ENCODE measurements around the gene EYA2.
A peak's percentile ranks its signal among the peaks of the same experiment; 100 is the strongest.

The EYA2 gene

DNA sequence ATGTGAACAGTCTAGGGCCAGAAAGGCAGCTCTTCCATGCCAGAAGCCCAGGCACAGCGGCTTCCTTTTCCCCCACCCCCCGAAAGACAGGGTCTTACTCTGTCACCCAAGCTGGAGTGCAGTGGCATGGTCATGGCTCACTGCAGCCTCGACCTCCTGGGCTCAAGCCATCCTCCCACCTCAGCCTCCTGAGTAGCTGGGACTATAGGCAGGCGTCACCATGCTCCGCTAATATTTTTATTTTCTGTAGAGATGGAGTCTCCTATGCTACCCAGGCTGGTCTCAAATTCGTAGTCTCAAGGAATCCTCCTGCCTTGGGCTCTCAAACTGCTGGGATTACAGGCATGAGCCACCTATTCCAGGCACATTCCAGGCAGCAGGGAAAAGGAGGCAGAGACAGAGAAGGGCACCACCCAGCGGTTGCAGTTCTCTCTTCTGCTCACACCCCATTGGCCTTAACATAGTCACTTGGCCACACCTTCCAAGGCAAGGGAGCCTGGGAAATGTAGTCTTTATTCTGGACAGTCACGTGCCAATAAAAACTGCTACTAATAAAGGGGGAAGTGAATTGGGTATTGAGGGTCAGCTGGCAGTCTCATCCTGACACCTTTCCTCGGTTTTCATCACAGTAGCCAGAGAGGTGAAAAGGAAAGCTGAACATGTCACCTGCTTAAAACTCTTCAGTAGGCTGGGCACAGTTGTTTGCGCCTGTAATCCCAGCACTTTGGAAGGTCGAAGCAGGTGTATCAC is 255.9 kb downstream of the EYA2 start:
- TF ChIP-seq CTCF (IDR thresholded peaks at IDR 0.05; ENCODE audit: insufficient read depth, missing control alignments): peak; percentile 89
- no peak for FAIRE-seq
- peak; percentile 31 for DNase-seq (ENCODE audit: insufficient read length, low spot score)

DNA sequence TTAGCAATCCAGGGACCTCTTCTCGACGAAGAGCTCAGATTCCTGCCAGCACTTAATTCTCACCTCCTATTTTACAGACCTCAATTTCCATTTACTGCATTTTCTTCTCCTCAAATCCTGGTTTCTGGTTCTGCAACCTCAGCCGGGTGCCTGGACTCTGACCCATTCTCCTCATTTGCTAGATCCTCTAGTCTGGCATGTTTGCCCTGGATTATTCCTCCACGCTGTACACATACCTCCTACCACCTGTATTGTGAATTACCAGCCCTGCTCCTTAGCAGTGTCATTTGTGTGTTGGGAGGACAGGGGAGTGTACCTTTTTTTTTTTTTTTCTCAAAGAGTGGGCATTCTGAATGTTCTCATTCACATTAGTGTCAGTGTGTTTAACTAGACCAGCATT is 257.4 kb downstream of the EYA2 start:
- TF ChIP-seq CTCF (IDR thresholded peaks at IDR 0.05; ENCODE audit: insufficient read depth, missing control alignments): no peak
- no peak for DNase-seq (ENCODE audit: insufficient read length, low spot score)
- no peak for FAIRE-seq

- FAIRE-seq (no peak), DNase-seq (ENCODE audit: insufficient read length, low spot score) (no peak)
- TF ChIP-seq CTCF (IDR thresholded peaks at IDR 0.05; ENCODE audit: insufficient read depth, missing control alignments): no peak
Measured at GRCh38 chr20:47154089-47154488, 259.4 kb downstream of the EYA2 start.

DNA sequence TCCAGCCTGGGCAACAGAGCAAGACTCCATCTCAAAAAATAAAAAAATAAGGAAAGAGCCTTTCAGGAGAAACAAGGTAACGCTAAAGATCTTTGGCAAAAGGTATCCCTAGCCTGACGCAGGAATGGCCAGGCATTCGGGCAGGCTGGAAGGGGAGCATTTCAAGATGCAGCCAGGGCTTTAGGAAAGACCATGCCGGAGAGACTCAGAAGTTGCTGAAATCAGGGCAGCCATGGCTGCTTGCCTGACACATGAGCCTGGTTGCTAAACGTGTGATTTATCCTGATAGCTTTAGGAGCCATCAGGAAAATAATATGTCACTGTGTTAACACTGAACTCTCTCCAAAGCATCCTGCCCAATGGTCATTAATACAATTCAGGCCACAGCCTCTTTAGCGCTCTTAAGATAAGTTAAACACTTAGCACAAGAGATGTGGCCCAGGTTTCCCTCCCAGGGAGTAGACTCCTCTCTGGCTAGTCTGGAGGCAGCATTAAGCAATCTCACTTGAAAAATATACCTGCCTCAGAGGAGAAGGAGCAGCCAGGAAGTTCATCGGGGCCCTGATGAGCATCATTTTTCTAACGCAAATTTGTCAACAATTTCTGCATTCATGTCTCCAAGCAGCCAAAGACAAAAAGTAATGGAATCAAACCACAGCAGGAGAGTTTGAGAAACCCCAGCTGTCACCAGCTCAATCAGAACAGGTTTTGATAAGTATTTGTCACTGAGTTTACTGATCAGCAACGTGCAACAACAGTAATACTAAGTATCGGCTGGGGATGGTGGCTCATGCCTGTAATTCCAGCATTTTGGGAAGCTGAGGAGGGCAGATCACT is 261.9 kb downstream of the EYA2 start:
- FAIRE-seq: no peak
- TF ChIP-seq CTCF (IDR thresholded peaks at IDR 0.05; ENCODE audit: insufficient read depth, missing control alignments): no peak
- DNase-seq (ENCODE audit: insufficient read length, low spot score): no peak

DNA sequence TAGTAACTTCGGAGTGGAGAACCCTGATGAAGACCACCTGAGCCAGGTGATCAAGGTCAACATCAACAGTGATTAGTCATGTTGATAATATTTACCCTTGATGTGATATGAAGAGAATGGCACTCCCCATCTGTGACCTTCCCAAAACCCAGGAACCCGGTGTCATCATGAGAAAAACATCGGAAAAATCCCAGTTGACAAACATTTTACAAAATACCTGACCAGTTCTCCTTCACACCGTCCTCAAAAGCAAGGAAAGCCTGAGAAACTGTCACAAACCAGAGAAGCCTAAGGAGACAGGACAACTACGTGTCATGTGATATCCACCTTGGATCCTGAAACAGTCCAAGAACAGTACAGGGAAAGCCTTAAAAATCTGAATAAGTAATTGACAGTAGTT is 264.5 kb downstream of the EYA2 start:
- no peak for DNase-seq (ENCODE audit: insufficient read length, low spot score)
- no peak for TF ChIP-seq CTCF (IDR thresholded peaks at IDR 0.05; ENCODE audit: insufficient read depth, missing control alignments)
- no peak for FAIRE-seq

DNA sequence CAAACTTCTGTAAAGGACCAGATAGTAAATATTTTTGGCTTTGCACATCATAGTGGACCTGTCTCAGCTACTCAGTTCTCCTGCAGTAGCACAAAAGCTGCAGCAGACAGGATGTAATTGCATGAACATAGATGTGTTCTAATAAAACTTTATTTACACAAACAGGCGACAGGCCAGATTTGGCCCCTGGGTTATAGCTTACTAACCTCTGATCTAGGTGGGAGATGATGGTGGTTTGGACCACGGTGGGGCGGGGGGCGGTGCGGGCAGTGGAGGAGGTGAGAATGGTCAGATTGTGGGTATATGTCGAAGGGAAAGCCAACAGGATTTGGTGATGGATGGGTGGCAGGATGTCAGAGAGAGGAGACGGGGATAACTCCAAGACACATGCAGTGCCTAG is 265.6 kb downstream of the EYA2 start:
- FAIRE-seq: no peak
- TF ChIP-seq CTCF (IDR thresholded peaks at IDR 0.05; ENCODE audit: insufficient read depth, missing control alignments): no peak
- DNase-seq (ENCODE audit: insufficient read length, low spot score): no peak

- TF ChIP-seq CTCF (IDR thresholded peaks at IDR 0.05; ENCODE audit: insufficient read depth, missing control alignments): no peak
- no peak for FAIRE-seq
- no peak for DNase-seq (ENCODE audit: insufficient read length, low spot score)
Measured at GRCh38 chr20:47160992-47161391, 266.3 kb downstream of the EYA2 start.
